C4-2B (cell line): ENCODE measurements around the gene RAB5B.

Source experiments
- H3K27ac ChIP-seq: fragments of 450-650 bp; 2 replicates; pipeline ENCODE4 v1.5.1; 2017
- CTCF ChIP-seq: fragments of 450-650 bp; conservative IDR thresholded peaks from 2 replicates; pipeline ENCODE4 v1.5.1; 2017; ENCODE audit warnings: mild to moderate bottlenecking
- ZFX ChIP-seq: fragments of 450-650 bp; IDR thresholded peaks from 2 replicates; pipeline ENCODE4 v1.6.1; 2017

The RAB5B gene

DNA sequence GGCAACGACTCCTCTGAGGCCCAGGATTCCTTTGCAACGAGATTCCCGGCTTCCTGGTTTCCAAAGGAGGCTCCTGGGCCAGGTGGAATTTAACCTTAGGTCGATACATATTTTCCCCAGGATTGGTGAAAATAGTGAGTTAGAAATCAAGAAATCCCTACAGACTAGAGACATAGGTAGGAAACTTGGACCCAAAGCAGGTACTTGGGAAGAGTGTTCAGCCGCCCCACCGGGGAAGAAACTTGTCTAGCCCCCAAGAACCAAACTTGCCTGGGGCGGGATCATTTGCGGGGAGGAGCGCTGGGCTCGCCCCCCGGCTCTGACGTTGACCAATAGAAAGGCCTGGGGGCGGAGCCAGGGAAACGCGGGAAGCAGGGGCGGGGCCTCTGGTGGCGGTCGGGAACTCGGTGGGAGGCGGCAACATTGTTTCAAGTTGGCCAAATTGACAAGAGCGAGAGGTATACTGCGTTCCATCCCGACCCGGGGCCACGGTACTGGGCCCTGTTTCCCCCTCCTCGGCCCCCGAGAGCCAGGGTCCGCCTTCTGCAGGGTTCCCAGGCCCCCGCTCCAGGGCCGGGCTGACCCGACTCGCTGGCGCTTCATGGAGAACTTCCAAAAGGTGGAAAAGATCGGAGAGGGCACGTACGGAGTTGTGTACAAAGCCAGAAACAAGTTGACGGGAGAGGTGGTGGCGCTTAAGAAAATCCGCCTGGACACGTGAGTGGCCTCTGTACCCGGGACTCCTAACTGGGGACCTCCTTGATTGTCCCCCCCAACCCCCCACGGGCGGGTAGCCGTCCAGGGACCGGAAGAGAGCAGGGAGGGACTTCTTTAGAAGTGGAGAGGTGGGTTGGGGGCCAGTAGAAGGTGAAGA is 7.2 kb upstream of the RAB5B start, which contains the start of gene CDK2:
TSS of gene CDK2 (plus strand) at position 423 of the 874 bp plus-strand sequence. CDS start at position 602, 179 bp downstream.
- peak within 1 kb of the TSS; percentile 81 for H3K27ac ChIP-seq
- TF ChIP-seq ZFX (no peak), CTCF (no peak)

DNA sequence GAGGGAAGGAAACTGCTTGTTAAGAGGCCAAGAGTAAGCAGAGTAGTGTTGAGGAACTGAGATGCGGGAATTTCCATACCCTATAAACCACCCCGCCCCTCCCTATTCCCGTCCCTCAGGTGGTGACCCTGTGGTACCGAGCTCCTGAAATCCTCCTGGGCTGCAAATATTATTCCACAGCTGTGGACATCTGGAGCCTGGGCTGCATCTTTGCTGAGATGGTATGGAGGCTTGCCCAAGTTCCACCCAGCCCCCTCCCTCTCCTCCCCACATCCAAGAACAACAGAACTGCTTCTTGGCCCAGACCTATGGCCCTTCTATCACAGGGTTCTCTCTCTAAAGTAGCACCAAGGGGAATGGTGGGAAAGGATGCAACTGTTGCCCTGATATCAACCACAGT is 4.5 kb upstream of the RAB5B start:
- no peak for TF ChIP-seq ZFX
- H3K27ac ChIP-seq, result no peak overlapping the region

DNA sequence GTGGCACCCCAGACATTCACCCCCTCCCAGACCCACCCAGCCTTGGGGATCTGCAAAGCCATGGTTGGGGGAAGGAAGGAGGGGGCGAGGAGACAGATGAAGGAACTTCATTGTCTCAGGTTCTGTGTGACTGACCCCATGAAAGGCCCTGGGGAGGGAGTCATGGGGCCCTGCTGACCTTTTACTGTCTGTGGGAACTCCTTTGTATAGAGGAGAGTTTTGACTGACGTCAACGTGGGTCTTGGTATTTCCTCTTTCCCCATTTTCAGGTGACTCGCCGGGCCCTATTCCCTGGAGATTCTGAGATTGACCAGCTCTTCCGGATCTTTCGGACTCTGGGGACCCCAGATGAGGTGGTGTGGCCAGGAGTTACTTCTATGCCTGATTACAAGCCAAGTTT is 3.1 kb upstream of the RAB5B start:
- TF ChIP-seq ZFX, result no peak
- no peak for TF ChIP-seq CTCF
- no peak overlapping the region for H3K27ac ChIP-seq

GRCh38 chr12:55972042-55972441 is 1.8 kb upstream of the RAB5B start:
- no peak overlapping the region for H3K27ac ChIP-seq
- TF ChIP-seq ZFX, result no peak
- TF ChIP-seq CTCF, result no peak

DNA sequence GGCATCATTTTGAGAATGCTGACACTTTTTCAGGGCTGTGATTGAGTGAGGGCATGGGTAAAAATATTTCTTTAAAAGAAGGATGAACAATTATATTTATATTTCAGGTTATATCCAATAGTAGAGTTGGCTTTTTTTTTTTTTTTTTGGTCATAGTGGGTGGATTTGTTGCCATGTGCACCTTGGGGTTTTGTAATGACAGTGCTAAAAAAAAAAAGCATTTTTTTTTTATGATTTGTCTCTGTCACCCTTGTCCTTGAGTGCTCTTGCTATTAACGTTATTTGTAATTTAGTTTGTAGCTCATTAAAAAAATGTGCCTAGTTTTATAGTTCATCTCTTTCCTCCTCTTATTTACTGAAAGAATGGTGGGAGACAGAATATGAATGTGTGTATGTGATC is 1.4 kb upstream of the RAB5B start:
- TF ChIP-seq CTCF (no peak), ZFX (no peak)
- peak overlapping the region; percentile 44; the same call in 1 of the 2 replicates for H3K27ac ChIP-seq

GRCh38 chr12:55972911-55973598 is 823 bp upstream of the RAB5B start:
- TF ChIP-seq ZFX (no peak), CTCF (no peak)
- peak overlapping the region; percentile 44 for H3K27ac ChIP-seq

GRCh38 chr12:55974308-55974730 is 441 bp downstream of the RAB5B start:
- TF ChIP-seq CTCF (no peak), ZFX (peak; percentile 93)

More at GRCh38 chr12:55974308-55974730, 441 bp downstream of the RAB5B start:
- peak overlapping the region; percentile 94 for H3K27ac ChIP-seq
